HG03432 (cell line): ENCODE data around the gene CTF1.
A peak's percentile ranks its signal among the peaks of the same experiment; 100 is the strongest.
"Not testable (repeated sequence)": the region's sequence is repeated elsewhere in the genome, so short reads cannot be mapped to it uniquely, and the experiment has no call there.

Experiments used
- ATAC-seq: cut with Tn5 transposase; IDR thresholded peaks from one replicate; pipeline ENCODE4 v1.9.1; 2021; ENCODE audit warnings: mild to moderate bottlenecking, moderate library complexity; ENCODE audit not compliant: unreplicated experiment

Gene CTF1

GRCh38 chr16:30896261-30896888, at the start of gene CTF1:
TSS of gene CTF1 (plus strand) at chr16:30896614. CDS start at chr16:30896644, 30 bp downstream.
- no peak for ATAC-seq

DNA sequence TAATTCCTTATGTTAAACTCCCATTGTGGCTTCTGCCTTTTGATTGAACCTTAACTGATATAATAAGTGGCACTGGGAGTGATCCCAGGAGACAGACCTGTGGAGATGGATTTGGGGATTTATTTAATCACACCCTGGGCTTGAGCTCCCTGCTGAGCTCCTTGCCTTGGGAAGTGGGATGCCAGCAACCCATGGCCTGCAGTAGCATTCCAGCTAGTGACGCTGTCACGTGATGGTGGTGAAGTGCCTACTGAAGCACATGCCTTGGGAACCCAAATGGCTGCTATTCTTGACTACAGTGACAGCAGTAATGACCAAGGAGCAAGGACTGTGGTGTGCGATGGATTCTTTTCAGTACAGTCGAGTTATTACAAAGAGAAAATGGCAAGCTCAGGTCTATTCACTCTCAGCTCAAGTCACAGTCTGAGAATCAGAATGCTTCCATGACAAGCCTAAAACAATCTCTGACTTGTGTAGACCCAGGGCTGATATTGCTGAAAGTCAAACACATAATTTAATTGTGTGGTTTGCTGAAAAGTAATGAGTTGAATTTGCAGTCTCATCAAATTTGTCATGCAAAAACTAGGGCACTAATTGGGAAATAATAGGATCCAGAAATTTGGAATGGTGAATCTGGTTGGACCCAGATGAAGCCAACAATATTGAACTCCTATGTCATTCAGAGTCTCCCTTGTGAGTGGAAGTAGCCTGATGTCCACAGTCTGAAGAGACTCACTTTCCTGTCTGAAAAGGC, 49.6 kb upstream of the CTF1 start:
- no peak for ATAC-seq

DNA sequence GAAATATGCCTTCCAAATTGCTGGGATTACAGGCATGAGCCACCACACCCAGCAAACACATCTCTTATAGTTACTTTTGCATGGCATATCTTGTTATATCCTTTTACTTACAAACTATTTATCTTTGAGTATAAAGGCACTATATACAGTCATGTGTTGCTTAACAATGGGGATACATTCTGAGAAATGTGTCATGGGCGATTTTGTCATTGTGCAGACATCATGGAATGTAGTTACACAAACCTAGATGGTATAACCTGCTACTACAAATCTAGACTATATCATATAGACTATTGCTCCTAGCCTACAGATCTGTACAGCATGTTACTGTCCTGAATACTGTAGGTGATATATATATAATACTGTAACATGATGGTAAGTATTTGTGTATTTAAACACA, 46.2 kb upstream of the CTF1 start:
- no peak for ATAC-seq

DNA sequence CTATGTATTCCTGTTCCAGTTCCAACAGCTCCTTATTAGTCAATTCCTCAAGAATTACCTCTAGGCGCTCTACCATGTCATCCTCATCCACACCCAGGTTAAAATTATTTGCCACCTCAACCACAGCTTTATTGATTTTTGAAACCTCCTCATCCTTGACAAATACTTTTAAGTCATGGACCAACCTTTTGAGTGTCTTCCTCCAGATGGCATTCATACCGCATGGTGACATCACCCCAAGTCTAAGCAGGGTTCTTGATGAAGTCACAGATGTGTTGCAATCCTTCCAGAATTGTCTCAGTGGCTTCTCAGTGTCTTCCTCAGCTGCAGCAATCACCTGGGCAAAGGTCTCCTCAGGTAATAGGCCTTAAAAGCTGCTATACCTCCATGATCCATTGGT, 42.7 kb upstream of the CTF1 start:
- no peak for ATAC-seq

GRCh38 chr16:30858111-30858495, 38.3 kb upstream of the CTF1 start:
- no peak for ATAC-seq

DNA sequence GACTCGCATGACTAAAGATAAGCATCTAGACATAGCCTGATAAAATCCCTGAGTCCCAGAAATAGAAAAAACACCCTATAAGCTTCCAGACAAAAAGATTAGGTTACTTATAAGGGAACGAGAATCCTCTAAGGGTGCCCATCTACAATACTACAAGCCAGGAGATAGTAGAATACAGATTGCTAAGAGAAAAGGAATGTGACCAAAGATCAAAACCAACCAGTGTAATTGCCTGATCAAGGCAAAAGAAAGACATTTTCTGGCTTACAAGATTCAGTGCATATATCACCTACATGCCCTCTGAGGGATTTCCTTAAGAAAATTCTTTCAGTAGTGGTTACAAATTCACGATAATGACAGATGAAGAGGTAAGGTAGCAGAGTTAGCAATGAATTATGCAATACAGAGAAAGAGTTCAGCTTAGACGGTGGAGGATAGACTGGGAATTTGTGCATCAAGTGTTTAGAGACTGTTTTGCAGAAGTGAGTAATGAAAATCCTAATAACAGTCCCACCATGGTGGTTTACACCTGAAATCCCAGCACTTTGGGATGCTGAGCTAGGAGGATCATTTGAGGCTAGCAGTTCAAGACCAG, 37.5 kb upstream of the CTF1 start:
- ATAC-seq, result no peak

- ATAC-seq, result not testable (repeated sequence)
Observed at GRCh38 chr16:30860729-30861128, 35.7 kb upstream of the CTF1 start.

- ATAC-seq, result not testable (repeated sequence)
Observed at GRCh38 chr16:30863178-30863577, 33.2 kb upstream of the CTF1 start.

DNA sequence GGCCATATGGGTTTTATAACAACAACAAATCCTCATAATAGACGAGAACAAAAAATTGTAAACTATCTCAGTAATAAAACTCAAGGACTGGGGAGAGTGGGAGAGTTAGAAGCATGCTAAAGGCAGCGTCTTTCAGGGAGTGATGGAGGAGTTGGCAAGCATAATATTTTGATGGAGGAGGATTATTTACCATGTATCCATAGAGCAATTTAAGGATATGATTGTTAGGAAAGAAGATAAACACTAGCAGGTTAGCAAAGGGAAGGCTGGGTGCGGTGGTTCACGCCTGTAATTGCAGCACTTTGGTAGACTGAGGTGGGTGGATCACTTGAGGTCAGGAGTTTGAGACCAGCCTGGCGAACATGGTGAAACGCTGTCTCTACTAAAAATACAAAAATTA, 30.4 kb upstream of the CTF1 start:
- ATAC-seq, result no peak

- no peak for ATAC-seq
Observed at GRCh38 chr16:30867747-30868146, 28.7 kb upstream of the CTF1 start.

GRCh38 chr16:30870904-30871303, 25.5 kb upstream of the CTF1 start:
- no peak for ATAC-seq

- ATAC-seq, result peak; percentile 1
Observed at GRCh38 chr16:30874244-30874820, 22.1 kb upstream of the CTF1 start.

DNA sequence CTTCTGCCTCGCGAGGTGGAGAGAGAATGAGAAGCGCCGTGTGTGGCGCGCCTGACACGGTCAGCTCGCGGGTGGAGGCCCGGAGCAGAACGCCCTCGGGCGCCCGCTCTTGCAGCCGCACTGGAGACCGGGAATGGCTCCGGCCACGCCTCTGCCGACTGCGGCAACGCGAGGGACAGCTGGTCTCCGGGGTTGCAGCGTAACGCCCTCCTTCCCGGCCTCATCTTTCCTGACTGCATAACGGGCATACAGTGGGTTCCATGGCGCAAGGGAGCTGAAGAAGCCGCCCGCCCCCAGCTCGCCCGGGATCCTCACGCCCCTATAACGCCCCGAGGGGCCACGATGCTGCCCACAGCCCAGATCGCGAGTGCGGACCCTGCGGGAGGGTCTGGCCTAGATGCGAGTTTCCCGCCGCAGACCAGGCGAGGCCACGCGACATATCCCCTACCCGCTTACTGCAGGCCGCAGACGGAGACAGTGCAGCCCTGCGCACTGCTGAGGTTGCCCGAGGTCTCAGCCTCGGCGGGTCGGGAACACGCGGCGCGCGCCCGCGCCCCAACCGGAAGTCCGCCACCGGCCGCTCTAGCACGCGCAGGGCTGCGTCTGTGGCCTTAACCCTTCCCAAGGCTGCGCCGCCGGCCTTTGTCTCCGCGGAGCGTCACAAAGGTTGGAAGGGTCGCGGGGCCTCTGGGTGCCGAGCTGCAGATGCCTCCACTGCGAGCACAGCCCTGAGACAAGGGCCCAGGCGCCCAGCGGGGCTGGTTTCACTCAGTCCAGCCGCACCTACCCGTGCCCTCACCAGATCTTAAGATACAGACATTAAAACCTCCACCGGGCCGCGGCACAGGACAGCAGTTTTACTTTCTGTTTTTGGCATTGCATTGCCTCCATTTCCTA, 21.3 kb upstream of the CTF1 start:
- peak; percentile 82 for ATAC-seq

DNA sequence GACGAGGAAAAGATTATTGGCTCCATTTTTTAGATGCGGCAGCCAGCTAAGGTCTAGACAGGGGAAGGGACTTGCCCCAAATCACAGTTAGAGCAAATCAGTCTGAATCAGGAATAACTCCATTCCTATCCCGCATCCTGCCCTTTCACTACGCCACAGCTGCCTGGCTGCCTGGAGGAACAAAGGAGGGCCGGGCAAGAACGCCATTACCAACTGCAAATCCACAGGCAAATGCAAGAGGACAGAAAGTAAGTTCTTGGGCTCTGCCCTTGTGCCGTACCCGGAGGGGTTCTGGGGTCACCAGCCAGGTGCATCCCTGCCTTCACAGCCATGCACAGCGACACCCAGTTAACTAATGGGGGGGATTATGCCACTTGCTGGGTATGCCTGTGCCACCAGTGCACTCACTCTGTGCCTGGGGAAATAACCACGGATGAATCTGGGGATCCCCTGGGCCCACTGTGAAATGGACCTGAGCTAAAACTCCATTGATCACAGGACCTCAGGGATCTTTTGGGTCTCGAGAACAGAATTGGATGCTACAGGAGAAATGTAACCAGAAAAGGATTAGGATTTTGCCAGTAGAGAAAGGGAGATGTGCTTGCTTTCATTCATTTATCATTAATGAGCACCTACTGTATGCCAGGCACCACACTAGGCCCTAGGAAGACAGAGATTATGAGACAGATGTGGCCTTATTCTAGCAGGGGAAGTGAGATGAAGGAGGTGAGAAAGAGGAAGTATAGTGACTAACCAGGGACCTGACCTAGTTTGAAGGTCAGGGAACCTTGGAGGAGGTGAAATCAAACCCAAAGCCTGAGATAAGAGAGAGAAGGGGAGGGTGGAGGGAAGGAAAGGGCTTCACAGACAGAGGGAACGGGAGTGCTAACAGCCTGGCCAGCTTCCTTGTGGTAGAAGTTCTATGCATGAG, 20.3 kb upstream of the CTF1 start:
- ATAC-seq, result peak; percentile 25

GRCh38 chr16:30876867-30877266, 19.5 kb upstream of the CTF1 start:
- no peak for ATAC-seq

- ATAC-seq, result no peak
Observed at GRCh38 chr16:30882429-30883310, 13.7 kb upstream of the CTF1 start.

GRCh38 chr16:30884760-30885159, 11.7 kb upstream of the CTF1 start:
- no peak for ATAC-seq

DNA sequence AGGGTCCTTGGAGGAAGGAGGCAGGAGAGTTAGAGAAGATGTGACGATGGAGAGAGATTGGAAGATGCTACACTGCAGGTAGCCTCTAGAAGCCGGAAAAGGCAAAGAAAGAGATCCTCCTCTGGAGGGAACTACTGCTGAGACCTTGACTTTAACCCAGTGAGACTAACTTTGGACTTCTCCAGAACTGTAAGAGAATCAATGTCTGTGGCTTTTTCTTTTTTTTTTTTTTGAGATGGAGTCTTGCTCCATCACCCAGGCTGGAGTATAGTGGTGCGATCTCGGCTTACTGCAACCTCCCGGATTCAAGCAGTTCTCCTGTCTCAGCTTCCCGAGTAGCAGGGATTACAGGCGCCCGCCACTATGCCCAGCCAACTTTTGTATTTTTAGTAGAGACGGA, 11.2 kb upstream of the CTF1 start:
- ATAC-seq, result no peak

DNA sequence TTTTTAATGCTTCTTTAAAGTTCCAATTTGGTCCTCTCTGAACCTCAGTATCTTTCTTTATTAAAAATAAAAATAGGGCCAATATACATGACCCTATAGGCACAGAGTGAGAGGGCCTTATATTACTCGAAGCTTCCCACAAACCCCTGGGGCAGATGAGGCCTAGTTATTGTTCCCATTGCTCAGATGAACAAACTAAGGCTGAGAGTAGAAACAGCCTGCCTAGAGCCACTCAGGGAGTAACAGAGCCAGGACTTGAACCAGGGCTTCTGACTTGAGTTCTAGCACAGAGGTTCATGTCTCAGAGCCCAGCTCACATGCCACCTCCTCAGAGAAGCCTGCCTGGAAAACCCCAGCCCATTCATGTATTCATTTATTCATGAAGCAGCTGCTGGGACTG, 10.3 kb upstream of the CTF1 start:
- no peak for ATAC-seq
